CD4-positive, alpha-beta memory T cell (primary cell): ENCODE measurements around the gene IL20RB. TPM values are rescaled to one million over a fixed set of nuclear protein-coding genes. Genes with fewer than 3 reads are reported as not detected.

Experiments
- CTCF ChIA-PET: fragments of 350-600 bp; sonication (Branson Sonifier 250); formaldehyde crosslinking; loops from one replicate; lab custom pipeline; 2021; ENCODE audit warnings: inconsistent platforms; ENCODE audit not compliant: partially characterized antibody; lab: Charles Lee
- POLR2A ChIA-PET: fragments of 350-600 bp; sonication (Branson Sonifier 250); formaldehyde crosslinking; loops from one replicate; lab custom pipeline; 2021; ENCODE audit not compliant: partially characterized antibody; lab: Charles Lee
- DNase-seq, 5 donors: peaks; one replicate each; pipeline versions ENCODE4 v3.0.0 to v3.0.0-alpha.2; 2020 to 2022; ENCODE audit warnings: mixed read lengths in 1 of 5
- H3K27ac ChIP-seq: one replicate; pipeline ENCODE4 v1.7.0; 2013; ENCODE audit warnings: low read depth, low read length
- H3K27me3 ChIP-seq: 2 replicates; pipeline ENCODE4 v1.7.0; 2013; ENCODE audit warnings: mild to moderate bottlenecking, low read length, moderate library complexity; ENCODE audit not compliant: insufficient read depth
- H3K36me3 ChIP-seq: 2 replicates; pipeline ENCODE4 v1.7.0; 2013; ENCODE audit warnings: mild to moderate bottlenecking, low read length, moderate library complexity; ENCODE audit not compliant: insufficient read depth
- H3K4me1 ChIP-seq: 2 replicates; pipeline ENCODE4 v1.7.0; 2013; ENCODE audit warnings: mild to moderate bottlenecking, low read length, moderate library complexity; ENCODE audit not compliant: insufficient read depth
- H3K4me3 ChIP-seq, 2 donors: one replicate each; pipeline ENCODE4 v1.7.0; 2013; ENCODE audit warnings: low read length in 2 of 2, mild to moderate bottlenecking in 1 of 2
- H3K9me3 ChIP-seq, 2 donors: one replicate each; pipeline ENCODE4 v1.7.0; 2013; ENCODE audit warnings: low read length in 2 of 2, control low read depth in 1 of 2; ENCODE audit not compliant: control insufficient read depth in 1 of 2
- H3K27ac Mint-ChIP-seq, 7 donors: one replicate each; pipeline ENCODE4 v1.8.0; 2020 to 2021; ENCODE audit warnings: mixed read lengths in 7 of 7, mild to moderate bottlenecking in 6 of 7, inconsistent platforms in 3 of 7, moderate library complexity in 3 of 7
- H3K27me3 Mint-ChIP-seq, 2 donors: one replicate each; pipeline ENCODE4 v1.8.0; 2020 to 2021; ENCODE audit warnings: mixed read lengths in 2 of 2
- H3K36me3 Mint-ChIP-seq, 2 donors: one replicate each; pipeline ENCODE4 v1.8.0; 2020 to 2021; ENCODE audit warnings: mixed read lengths in 2 of 2, inconsistent platforms in 1 of 2, mild to moderate bottlenecking in 1 of 2
- H3K4me1 Mint-ChIP-seq, 4 donors: one replicate each; pipeline ENCODE4 v1.8.0; 2020 to 2021; ENCODE audit warnings: mixed read lengths in 4 of 4, mild to moderate bottlenecking in 1 of 4
- H3K4me3 Mint-ChIP-seq, 8 donors: one replicate each; pipeline ENCODE4 v1.8.0; 2020 to 2021; ENCODE audit warnings: mixed read lengths in 8 of 8, mild to moderate bottlenecking in 7 of 8, moderate library complexity in 6 of 8, inconsistent platforms in 3 of 8
- H3K9me3 Mint-ChIP-seq, 8 donors: one replicate each; pipeline ENCODE4 v1.8.0; 2020 to 2021; ENCODE audit warnings: mixed read lengths in 8 of 8, mild to moderate bottlenecking in 5 of 8, inconsistent platforms in 3 of 8, moderate library complexity in 1 of 8
- intact Hi-C: fragments of 100-400 bp; cut with micrococcal nuclease; formaldehyde crosslinking; loops from one replicate; pipeline ENCODE4 v1.15.1; 2023
- polyA plus RNA-seq, 2 donors: library from polyadenylated mRNA; unstranded; fragments of 300-500 nt; fragmentation: Illumina TruSeq; gene quantifications; one replicate each; pipeline ENCODE4 v1.2.3, GENCODE V29; 2021
- total RNA-seq, 2 experiments: library from RNA; stranded (reverse); gene quantifications; one replicate each; pipeline ENCODE4 v1.2.3, GENCODE V29; 2021

IL20RB gene
- total and polyA plus RNA-seq, 4 experiments from 2014 or later: 1.4 to 2.7 (median 1.5) TPM; not detected in 1

DNA sequence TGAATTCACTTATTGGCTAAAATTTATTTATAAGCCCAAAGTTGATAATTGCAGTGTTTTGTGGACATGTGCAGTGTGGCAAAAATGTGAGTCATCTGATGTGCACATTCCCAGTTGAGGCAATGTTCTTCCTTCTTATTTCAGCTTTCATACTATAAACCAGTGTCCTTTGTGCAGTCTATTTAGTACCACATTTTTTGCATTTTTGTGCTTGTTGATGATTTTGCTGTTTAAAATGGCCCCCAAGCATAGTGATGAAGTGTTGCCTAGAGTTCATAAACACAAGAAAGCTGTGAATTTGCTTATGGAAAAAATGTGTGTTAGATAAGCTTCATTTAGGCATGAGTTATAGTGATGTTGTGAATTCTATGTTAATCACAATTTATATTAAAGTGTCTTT lies 19.4 kb upstream of the IL20RB start:
- peak overlapping the region in 4 of 8 donors; percentile 6 to 45 (median 25) for H3K4me3 Mint-ChIP-seq
- Histone ChIP-seq H3K4me3 (no peak overlapping the region), H3K36me3 (no peaks in the 10 kb centered on the region), H3K27me3 (no peaks in the 10 kb centered on the region), H3K9me3 (no peaks in the 10 kb centered on the region), H3K27ac (no peak overlapping the region), H3K4me1 (peaks cover 49% of the 10 kb centered on the region)
- peaks cover 23 to 38% of the 10 kb centered on the region in 2 donors for H3K36me3 Mint-ChIP-seq
- intact Hi-C loops: loop anchor here (5.0 kb wide), 1 partner anchor 76 kb away; the partner anchor contains the start of gene NCK1
- peaks cover 49 to 86% (median 69%) of the 10 kb centered on the region in 4 donors for H3K4me1 Mint-ChIP-seq
- POLR2A ChIA-PET: interaction anchor here (1.2 to 1.6 kb wide), 5 partner anchors 19 to 186 kb away, joined by 3 to 7 read pairs (median 4); partner anchors contain the start of genes NCK1 and STAG1
- H3K9me3 Mint-ChIP-seq: no peaks in the 10 kb centered on the region
- no peak for DNase-seq
- peak overlapping the region in 2 of 7 donors; percentile 10 to 42 for H3K27ac Mint-ChIP-seq
- CTCF ChIA-PET: interaction anchor here (0.8 to 2.0 kb wide), 3 partner anchors 76 to 186 kb away, joined by 3 to 6 read pairs (median 3); partner anchors contain the start of gene STAG1
- H3K27me3 Mint-ChIP-seq: no peaks in the 10 kb centered on the region

DNA sequence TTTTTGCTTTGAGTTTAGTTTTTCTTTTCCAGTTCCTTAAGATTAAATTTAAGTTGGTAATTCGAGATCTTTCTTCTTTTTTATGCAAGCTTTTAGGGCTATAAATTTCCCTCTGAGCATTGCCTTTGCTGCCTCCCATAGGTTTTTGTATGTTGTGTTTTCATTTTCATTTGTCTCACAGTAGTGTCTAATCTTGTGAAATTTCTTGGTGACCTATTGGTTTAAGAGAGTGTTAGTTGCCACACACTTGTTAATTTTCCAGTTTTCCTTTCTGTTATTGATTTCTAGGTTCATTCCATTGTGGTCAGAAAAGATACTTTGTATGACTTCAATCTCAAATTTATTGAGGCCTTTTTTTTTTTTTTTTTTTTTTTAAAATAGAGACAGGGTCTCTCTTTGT lies 18.3 kb upstream of the IL20RB start:
- ChIA-PET POLR2A (interaction anchor here (0.6 to 1.6 kb wide), 7 partner anchors 20 to 187 kb away, joined by 3 to 7 read pairs (median 4); partner anchors contain the start of genes NCK1 and STAG1), CTCF (interaction anchor here (0.7 to 2.0 kb wide), 4 partner anchors 52 to 282 kb away, joined by 3 to 6 read pairs (median 4); partner anchors contain the start of gene STAG1)
- peak overlapping the region in 5 of 7 donors; percentile 49 to 86 (median 65) for H3K27ac Mint-ChIP-seq
- Histone ChIP-seq H3K36me3 (no peaks in the 10 kb centered on the region), H3K4me3 (no peak overlapping the region), H3K4me1 (peaks cover 53% of the 10 kb centered on the region), H3K9me3 (no peaks in the 10 kb centered on the region), H3K27ac (no peak overlapping the region), H3K27me3 (no peaks in the 10 kb centered on the region)
- H3K4me1 Mint-ChIP-seq: peaks cover 52 to 82% (median 70%) of the 10 kb centered on the region in 4 donors
- H3K9me3 Mint-ChIP-seq: peaks cover 0 to 1% (median 0%) of the 10 kb centered on the region in 8 donors
- H3K4me3 Mint-ChIP-seq: peak overlapping the region in 7 of 8 donors; percentile 18 to 78 (median 60)
- H3K36me3 Mint-ChIP-seq: peaks cover 23 to 32% of the 10 kb centered on the region in 2 donors
- DNase-seq: no peak
- intact Hi-C loops: loop anchor here (5.0 kb wide), 1 partner anchor 77 kb away; the partner anchor contains the start of gene NCK1
- H3K27me3 Mint-ChIP-seq: no peaks in the 10 kb centered on the region

DNA sequence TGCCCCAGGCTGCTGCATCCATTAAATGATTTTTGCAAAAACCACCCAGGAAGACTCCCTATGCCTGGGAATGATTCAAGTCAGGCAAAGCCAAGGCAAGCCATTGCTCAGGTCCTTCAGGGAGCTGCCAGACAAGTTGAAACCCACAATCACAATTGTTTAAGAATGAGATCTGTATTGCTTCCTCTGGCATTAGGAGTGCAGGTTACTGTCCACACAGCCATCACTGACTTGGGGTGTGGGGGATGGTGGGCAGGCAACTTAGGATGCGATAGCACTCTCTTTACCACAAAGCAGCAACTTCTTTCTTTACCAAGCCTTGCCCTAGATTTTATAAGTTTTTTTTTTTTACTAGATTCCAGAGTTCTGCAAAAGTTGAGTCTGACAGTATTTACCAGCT lies 15.0 kb upstream of the IL20RB start:
- H3K4me3 ChIP-seq: no peak overlapping the region
- H3K9me3 Mint-ChIP-seq: peaks cover 0 to 1% (median 0%) of the 10 kb centered on the region in 8 donors
- H3K36me3 ChIP-seq: peaks cover 8% of the 10 kb centered on the region
- H3K4me1 Mint-ChIP-seq: peaks cover 50 to 76% (median 58%) of the 10 kb centered on the region in 4 donors
- DNase-seq: no peak
- intact Hi-C loops: no loop called here
- peak overlapping the region in 5 of 8 donors; percentile 2 to 65 (median 29) for H3K4me3 Mint-ChIP-seq
- no peak overlapping the region for H3K27ac ChIP-seq
- ChIA-PET POLR2A (interaction anchor here (1.6 kb wide), 1 partner anchor 23 kb away, joined by 5 read pairs; no protein-coding TSS in a partner anchor), CTCF (interaction anchor here (0.7 to 1.2 kb wide), 4 partner anchors 8 to 89 kb away, joined by 3 to 4 read pairs (median 4); no protein-coding TSS in a partner anchor)
- H3K4me1 ChIP-seq: peaks cover 51% of the 10 kb centered on the region
- H3K27me3 Mint-ChIP-seq: no peaks in the 10 kb centered on the region
- no peaks in the 10 kb centered on the region for H3K9me3 ChIP-seq
- peak overlapping the region in 5 of 7 donors; percentile 13 to 81 (median 43) for H3K27ac Mint-ChIP-seq
- H3K36me3 Mint-ChIP-seq: peaks cover 21 to 25% of the 10 kb centered on the region in 2 donors
- no peaks in the 10 kb centered on the region for H3K27me3 ChIP-seq

DNA sequence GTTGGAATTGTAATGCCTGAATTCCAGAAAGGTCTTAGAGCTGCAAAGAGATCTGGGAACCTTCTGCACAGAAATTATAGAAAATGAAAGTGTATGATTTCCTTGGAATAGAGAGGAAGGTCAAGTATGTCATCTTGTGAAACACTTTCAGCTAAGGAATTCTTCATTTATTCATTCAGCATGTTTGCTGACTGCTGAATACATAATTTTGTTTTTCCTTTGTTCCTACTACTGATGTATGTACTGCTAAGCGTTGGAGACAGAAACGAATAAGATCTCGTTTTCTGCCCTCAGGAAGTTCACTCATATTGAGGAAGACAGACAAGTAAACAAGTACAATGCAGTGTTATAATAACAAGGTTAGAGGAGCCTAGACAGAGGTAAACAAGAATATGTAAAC lies 14.3 kb upstream of the IL20RB start:
- ChIA-PET CTCF (no interaction called here), POLR2A (interaction anchor here (1.6 kb wide), 1 partner anchor 24 kb away, joined by 5 read pairs; no protein-coding TSS in a partner anchor)
- H3K27me3 Mint-ChIP-seq: no peaks in the 10 kb centered on the region
- peak overlapping the region in 5 of 7 donors; percentile 14 to 81 (median 47) for H3K27ac Mint-ChIP-seq
- H3K4me1 ChIP-seq: peaks cover 45% of the 10 kb centered on the region
- DNase-seq: no peak
- H3K27ac ChIP-seq: no peak overlapping the region
- peaks cover 45 to 76% (median 56%) of the 10 kb centered on the region in 4 donors for H3K4me1 Mint-ChIP-seq
- H3K36me3 Mint-ChIP-seq: peaks cover 21 to 29% of the 10 kb centered on the region in 2 donors
- H3K9me3 Mint-ChIP-seq: peaks cover 0 to 1% (median 0%) of the 10 kb centered on the region in 8 donors
- peaks cover 8% of the 10 kb centered on the region for H3K36me3 ChIP-seq
- H3K27me3 ChIP-seq: no peaks in the 10 kb centered on the region
- intact Hi-C loops: no loop called here
- H3K4me3 ChIP-seq: no peak overlapping the region
- H3K9me3 ChIP-seq: no peaks in the 10 kb centered on the region
- peak overlapping the region in 1 of 8 donors; percentile 65 for H3K4me3 Mint-ChIP-seq

DNA sequence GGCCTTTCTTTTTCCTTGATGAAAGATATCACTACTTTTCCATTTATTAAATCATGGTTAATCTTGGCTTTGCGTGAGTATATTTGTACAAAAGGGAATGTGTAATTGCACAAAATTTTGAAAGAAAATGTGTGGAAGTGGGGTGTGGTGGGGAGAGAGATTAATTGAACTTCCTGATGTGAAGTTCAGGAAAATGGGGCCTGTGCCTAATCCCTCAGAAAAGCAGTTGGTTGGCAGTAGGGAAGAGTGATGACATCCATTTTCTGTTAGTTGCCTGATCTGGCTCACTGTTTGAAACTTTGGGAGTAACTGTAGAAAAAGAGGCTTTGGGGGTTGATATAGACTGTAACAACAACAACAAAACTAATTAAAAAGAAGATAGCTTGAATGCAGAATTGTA lies 10.8 kb upstream of the IL20RB start:
- H3K27ac Mint-ChIP-seq: peak overlapping the region in 1 of 7 donors; percentile 39
- intact Hi-C loops: no loop called here
- H3K36me3 ChIP-seq: peaks cover 8% of the 10 kb centered on the region
- peaks cover 0 to 1% (median 0%) of the 10 kb centered on the region in 8 donors for H3K9me3 Mint-ChIP-seq
- H3K27me3 Mint-ChIP-seq: no peaks in the 10 kb centered on the region
- H3K4me3 Mint-ChIP-seq: no peak overlapping the region
- peaks cover 31 to 45% (median 36%) of the 10 kb centered on the region in 4 donors for H3K4me1 Mint-ChIP-seq
- H3K36me3 Mint-ChIP-seq: peaks cover 27 to 33% of the 10 kb centered on the region in 2 donors
- no peak overlapping the region for H3K27ac ChIP-seq
- no peaks in the 10 kb centered on the region for H3K9me3 ChIP-seq
- H3K4me3 ChIP-seq: no peak overlapping the region
- H3K4me1 ChIP-seq: peaks cover 23% of the 10 kb centered on the region
- no peak for DNase-seq
- ChIA-PET POLR2A (interaction anchor here (1.3 to 1.5 kb wide), 2 partner anchors 16 to 84 kb away, joined by 4 to 5 read pairs; no protein-coding TSS in a partner anchor), CTCF (interaction anchor here (0.6 to 1.7 kb wide), 2 partner anchors 17 to 104 kb away, joined by 3 read pairs; no protein-coding TSS in a partner anchor)
- H3K27me3 ChIP-seq: no peaks in the 10 kb centered on the region

DNA sequence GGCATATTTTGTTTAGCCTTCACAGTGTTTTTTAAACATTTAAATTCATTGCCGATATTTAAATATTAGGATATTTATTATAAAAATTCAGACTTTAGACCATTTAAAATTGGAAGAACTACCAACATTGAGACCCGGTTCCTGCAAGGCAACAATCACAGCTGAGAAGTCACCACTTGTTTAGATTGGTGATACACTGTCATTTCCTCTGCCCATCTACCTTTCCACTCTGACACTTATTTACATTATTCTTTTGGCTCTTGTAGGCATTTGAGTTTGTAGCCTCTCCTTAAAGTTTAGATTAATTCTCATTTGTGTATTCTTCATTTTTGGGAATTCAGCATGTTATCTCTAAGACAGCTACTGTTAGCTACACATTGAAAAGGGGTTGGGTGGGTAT lies 10.3 kb upstream of the IL20RB start:
- Histone ChIP-seq H3K27ac (no peak overlapping the region), H3K36me3 (peaks cover 8% of the 10 kb centered on the region), H3K4me3 (no peak overlapping the region), H3K4me1 (peaks cover 18% of the 10 kb centered on the region), H3K9me3 (no peaks in the 10 kb centered on the region), H3K27me3 (no peaks in the 10 kb centered on the region)
- Mint-ChIP-seq H3K9me3 (peaks cover 0 to 1% (median 0%) of the 10 kb centered on the region in 8 donors), H3K27ac (peak overlapping the region in 3 of 7 donors; percentile 25 to 67 (median 31)), H3K27me3 (no peaks in the 10 kb centered on the region), H3K36me3 (peaks cover 27 to 33% of the 10 kb centered on the region in 2 donors), H3K4me1 (peaks cover 26 to 40% (median 32%) of the 10 kb centered on the region in 4 donors), H3K4me3 (no peak overlapping the region)
- POLR2A ChIA-PET: interaction anchor here (1.0 to 1.3 kb wide), 2 partner anchors 16 to 195 kb away, joined by 5 to 6 read pairs; partner anchors contain the start of gene STAG1
- no peak for DNase-seq
- CTCF ChIA-PET: interaction anchor here (1.7 kb wide), 1 partner anchor 18 kb away, joined by 3 read pairs; no protein-coding TSS in a partner anchor
- intact Hi-C loops: no loop called here

DNA sequence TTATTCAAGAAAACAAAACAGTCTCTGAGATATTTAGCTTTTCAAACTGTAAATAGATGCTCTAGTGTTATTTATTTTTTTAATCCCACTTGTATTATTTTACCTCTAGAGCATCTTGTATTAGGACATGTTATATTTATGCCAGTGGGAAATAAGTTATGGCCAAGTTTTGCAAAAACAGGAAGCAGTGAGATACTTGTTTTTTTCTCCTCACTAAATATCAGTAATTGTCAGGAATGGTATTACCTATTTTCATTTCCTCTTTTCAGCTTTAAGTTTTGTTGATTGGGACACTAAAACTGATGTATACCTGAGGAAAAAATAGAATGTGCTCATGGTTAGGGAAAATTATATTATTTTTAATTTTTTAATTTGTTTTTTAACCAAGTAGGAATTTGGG lies 8.6 kb upstream of the IL20RB start:
- Histone ChIP-seq H3K9me3 (no peaks in the 10 kb centered on the region), H3K4me1 (peaks cover 4% of the 10 kb centered on the region), H3K4me3 (no peak overlapping the region), H3K27me3 (no peaks in the 10 kb centered on the region), H3K36me3 (peaks cover 8% of the 10 kb centered on the region), H3K27ac (no peak overlapping the region)
- ChIA-PET CTCF (no interaction called here), POLR2A (interaction anchor here (1.2 kb wide), 1 partner anchor 88 kb away, joined by 3 read pairs; the partner anchor contains the start of gene NCK1)
- Mint-ChIP-seq H3K9me3 (no peaks in the 10 kb centered on the region), H3K27me3 (no peaks in the 10 kb centered on the region), H3K36me3 (peaks cover 27 to 30% of the 10 kb centered on the region in 2 donors), H3K4me1 (peaks cover 14 to 24% (median 19%) of the 10 kb centered on the region in 4 donors), H3K4me3 (no peak overlapping the region), H3K27ac (peak overlapping the region in 1 of 7 donors; percentile 47)
- DNase-seq: no peak
- intact Hi-C loops: no loop called here
